Smooth muscle cell of the brain vasculature (primary cell): Measurements from ENCODE around the gene NOXA1.
"Not testable (repeated sequence)": the region's sequence is repeated elsewhere in the genome, so short reads cannot be mapped to it uniquely, and the experiment has no call there.

Experiments
- DNase-seq: peaks from one replicate; pipeline ENCODE4 v3.0.0-alpha.2; 2012; ENCODE audit warnings: low read depth, low spot score

The NOXA1 gene, protein sequence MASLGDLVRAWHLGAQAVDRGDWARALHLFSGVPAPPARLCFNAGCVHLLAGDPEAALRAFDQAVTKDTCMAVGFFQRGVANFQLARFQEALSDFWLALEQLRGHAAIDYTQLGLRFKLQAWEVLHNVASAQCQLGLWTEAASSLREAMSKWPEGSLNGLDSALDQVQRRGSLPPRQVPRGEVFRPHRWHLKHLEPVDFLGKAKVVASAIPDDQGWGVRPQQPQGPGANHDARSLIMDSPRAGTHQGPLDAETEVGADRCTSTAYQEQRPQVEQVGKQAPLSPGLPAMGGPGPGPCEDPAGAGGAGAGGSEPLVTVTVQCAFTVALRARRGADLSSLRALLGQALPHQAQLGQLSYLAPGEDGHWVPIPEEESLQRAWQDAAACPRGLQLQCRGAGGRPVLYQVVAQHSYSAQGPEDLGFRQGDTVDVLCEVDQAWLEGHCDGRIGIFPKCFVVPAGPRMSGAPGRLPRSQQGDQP

GRCh38 chr9:137422604-137423513 lies at the start of gene NOXA1, which contains the start of gene EXD3:
NOXA1 (plus strand) TSS chr9:137423393; CDS start chr9:137423530, 137 bp downstream.
EXD3 (minus strand) TSS chr9:137423162; CDS start chr9:137395357, 27,805 bp downstream.
- peak; percentile 67 for DNase-seq

GRCh38 chr9:137373611-137373980 lies 49.6 kb upstream of the NOXA1 start:
- no peak for DNase-seq

DNA sequence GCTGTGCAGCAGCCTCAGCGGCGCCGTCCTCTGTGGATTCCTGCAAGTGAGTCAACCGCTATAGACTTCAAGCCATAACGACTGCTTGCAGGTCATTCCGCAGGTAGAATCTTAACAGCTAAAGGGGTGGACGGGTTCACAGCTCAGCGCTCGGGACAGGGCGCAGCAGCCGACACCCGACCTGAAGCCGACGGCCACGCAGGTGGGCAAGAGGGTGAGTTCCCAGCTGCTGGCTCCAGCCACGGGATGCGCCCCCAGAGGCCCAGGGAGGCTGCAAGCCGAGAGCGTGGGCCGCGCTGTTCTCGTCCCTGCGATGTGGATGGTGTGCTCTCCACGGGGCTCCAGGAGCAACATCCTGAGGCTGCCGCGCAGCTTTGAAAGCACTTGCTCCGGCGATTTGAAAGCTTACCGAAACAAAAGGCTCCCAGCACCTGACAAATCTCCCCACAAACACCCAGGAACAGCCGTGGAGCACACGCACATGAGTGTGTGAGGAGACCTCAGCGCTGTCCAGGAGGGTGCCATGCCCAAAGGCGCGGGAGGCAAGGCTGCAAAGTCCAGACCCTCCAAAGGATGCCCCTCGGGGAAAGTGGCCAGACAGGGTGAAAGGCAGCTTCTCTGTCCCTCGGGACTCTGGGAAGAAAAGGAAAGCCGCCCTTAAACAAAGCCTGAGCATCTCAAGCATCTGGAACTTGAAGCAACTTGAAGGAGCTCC lies 48.9 kb upstream of the NOXA1 start:
- no peak for DNase-seq

DNA sequence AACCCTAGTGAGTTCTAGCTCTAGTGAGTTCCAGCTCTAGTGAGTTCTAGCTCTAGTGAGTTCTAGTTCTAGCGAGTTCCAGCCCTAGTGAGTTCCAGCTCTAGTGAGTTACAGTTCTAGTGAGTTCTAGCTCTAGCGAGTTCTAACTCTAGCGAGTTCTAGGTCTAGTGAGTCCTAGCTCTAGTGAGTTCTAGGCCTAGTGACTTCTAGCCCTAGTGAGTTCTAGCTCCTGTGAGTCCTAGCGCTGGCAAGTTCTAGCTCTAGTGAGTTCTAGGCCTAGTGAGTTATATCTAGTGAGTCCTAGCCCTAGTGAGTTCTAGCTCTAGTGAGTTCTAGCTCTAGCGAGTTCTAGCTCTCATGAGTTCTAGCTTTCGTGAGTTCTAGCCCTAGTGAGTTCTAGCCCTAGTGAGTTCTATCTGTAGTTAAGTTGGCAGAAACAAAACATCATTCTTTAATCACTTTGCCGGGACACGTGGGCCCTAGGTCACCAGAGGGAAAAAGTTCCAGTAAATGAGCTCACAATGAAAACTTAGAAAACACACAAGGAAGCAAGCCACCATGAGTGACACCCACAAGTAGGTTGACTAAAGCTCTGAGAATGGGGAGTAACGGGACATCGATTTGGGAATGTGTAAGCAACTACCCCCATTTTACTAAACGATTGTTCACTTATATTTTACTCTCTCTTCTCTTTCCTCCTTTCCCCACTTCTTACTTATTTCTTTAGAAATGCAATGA lies 47.7 kb upstream of the NOXA1 start:
- DNase-seq = no peak

- no peak for DNase-seq
Measured at GRCh38 chr9:137376386-137376785, 46.8 kb upstream of the NOXA1 start.

DNA sequence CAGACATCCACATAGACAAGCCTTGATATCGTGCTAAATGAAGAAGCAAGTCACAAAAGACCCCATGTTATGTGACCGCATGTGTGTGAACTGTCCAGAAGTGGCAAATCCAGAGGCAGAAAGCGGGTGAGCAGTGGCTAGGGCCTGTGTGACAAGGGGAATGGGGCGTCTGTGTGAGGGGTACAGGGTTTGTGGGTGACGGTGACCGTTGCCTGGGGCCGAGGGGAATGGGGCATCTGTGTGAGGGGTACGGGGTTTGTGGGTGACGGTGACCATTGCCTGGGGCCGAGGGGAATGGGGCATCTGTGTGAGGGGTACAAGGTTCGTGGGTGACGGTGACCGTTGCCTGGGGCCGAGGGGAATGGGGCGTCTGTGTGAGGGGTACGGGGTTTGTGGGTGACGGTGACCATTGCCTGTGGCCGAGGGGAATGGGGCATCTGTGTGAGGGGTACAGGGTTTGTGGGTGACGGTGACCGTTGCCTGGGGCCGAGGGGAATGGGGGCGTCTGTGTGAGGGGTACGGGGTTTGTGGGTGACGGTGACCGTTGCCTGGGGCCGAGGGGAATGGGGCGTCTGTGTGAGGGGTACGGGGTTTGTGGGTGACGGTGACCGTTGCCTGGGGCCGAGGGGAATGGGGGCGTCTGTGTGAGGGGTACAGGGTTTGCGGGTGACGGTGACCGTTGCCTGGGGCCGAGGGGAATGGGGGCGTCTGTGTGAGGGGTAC lies 44.3 kb upstream of the NOXA1 start:
- not testable (repeated sequence) for DNase-seq

DNA sequence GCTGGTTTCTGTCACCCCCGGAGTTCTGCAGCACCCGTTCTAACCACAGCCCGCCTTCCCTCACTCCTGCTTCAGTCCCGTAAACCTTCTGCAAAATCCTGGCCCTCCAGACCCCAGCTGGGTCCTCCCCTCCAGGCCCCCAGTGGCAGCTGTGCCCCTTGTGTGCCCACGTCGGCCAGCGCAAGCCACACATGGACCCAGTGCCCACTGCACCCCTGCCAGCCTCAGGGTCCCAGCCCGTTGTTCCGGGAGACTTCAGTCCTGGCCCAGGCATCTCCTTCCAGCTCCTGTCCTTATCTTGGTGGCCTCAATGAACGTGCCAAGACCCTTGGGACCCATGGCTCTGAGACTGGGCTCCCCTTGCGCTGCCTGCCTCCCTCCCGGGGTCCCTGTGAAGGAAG lies 43.4 kb upstream of the NOXA1 start:
- DNase-seq = no peak

GRCh38 chr9:137380171-137380570 lies 43.0 kb upstream of the NOXA1 start:
- DNase-seq = no peak

DNA sequence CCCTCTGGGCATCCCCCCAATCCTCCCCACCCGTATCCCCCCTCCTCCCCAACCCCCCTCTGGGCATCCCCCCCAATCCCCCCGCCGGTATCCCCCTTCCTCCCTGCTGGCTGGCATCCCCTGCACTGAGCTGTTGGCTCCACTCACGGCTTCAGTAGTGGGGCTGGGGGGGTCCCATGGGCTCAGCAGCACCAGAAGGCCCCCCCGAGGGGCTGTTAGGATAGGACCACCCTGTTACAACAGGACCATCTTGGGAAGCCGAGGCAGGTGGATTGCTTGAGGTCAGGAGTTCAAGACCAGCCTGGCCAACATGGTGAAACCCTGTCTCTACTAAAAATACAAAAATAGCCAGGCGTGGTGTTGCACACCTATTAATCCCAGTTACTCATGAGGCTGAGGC lies 42.6 kb upstream of the NOXA1 start:
- no peak for DNase-seq

- DNase-seq = no peak
Measured at GRCh38 chr9:137381501-137382443, 41.4 kb upstream of the NOXA1 start.

DNA sequence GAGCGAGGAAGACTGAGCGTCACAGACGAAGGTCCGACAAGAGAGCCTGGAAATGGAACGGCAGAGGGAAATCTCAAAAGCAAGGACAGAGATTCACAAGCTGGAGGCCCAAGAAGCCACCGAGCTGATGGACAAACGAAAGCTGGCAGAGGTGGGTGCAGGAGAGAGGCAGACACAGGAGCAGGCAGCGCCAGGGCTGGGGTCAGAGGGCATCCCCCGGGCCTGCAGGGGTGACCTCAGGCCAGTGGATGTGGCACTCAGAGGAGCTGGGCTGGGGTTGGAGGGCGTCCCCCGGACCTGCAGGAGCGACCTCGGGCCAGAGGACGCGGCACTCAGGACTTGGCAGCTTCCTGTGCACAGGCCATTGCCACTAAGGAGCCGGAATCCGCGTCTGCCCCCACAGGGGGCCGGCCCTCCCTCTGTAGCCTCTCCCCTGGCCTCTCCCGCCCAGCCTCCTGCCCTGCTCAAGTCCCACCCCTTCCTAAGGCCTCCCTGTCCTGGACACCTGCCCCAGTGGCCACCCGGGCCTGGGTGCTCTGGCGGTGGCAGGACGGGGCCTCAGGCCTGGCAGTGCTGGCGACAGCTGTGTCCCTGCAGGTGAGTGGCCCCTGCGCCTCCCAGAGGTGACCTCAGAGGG lies 40.6 kb upstream of the NOXA1 start:
- DNase-seq = no peak

DNA sequence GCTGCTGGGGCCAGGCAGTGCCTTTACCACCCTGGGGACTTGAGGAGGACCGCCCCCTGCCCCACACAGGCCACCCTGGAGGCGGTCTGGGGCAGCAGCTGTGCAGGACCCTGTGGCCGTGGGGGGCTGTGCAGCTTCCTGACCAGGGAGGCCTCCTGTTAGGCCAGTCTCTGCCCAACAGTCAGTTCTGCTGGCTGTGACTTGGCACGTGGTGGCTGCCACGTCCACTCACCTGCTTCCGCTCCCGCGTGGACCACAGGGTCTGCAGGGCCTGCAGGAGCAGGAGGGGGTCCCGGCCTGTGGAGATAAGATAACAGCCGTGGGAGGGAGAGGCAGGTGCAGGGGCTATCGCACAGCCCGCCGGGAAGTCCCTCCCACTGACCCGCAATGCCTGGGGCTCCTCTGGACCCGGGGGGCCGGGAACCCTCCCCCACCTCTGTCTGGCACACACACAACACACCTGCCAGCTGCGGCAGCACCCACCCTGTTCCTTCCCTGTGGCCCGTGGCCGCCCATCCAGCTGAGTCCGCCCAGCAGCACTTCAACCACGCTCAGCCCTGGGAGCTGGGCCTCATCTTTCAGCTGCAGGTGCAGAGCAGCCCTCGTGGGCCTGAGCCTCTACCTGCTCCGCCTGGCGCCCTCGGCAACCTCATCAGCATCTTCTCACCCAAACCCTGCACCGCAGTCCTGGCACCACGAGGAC lies 40.0 kb upstream of the NOXA1 start:
- no peak for DNase-seq

- no peak for DNase-seq
Measured at GRCh38 chr9:137383784-137384756, 39.1 kb upstream of the NOXA1 start.

GRCh38 chr9:137385061-137385655 lies 38.0 kb upstream of the NOXA1 start:
- DNase-seq = no peak

DNA sequence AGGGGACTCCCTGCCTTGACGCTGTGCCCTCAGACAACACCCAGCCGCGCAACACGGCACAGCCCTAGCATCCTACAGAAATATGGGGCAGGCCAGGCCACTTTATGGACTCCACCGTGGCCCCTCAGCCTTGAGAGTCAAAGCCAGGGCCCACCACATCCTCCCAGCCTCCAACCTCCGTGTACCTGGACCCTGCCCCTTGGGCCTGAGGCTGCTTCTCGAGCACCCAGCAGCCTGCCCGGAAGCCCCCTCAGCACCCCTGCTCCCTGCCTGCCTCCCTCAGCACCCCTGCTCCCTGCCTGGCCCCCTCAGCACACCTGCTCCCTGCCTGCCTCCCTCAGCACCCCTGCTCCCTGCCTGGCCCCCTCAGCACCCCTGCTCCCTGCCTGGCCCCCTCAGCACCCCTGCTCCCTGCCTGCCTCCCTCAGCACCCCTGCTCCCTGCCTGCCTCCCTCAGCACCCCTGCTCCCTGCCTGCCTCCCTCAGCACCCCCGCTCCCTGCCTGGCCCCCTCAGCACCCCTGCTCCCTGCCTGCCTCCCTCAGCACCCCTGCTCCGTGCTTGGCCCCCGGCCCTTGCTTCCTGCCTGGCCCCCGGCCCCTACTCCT lies 36.6 kb upstream of the NOXA1 start:
- DNase-seq = not testable (repeated sequence)
